ENCODE results near the gene SLC9A8.

- TF ChIP-seq POLR2A (IDR thresholded peaks at IDR 0.05; ENCODE audit: low read depth, low read length) = no peak
- TF ChIP-seq, protein P1, sequence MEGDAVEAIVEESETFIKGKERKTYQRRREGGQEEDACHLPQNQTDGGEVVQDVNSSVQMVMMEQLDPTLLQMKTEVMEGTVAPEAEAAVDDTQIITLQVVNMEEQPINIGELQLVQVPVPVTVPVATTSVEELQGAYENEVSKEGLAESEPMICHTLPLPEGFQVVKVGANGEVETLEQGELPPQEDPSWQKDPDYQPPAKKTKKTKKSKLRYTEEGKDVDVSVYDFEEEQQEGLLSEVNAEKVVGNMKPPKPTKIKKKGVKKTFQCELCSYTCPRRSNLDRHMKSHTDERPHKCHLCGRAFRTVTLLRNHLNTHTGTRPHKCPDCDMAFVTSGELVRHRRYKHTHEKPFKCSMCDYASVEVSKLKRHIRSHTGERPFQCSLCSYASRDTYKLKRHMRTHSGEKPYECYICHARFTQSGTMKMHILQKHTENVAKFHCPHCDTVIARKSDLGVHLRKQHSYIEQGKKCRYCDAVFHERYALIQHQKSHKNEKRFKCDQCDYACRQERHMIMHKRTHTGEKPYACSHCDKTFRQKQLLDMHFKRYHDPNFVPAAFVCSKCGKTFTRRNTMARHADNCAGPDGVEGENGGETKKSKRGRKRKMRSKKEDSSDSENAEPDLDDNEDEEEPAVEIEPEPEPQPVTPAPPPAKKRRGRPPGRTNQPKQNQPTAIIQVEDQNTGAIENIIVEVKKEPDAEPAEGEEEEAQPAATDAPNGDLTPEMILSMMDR (IDR thresholded peaks at IDR 0.05; ENCODE audit: extremely low read depth in 1 of 2, insufficient read depth in 1 of 2, low read depth in 1 of 2, low read length in 2 of 2) = no peak
Measured at GRCh38 chr20:49786196-49786595, 26.4 kb upstream of the SLC9A8 start.

Data from endothelial cell of umbilical vein (primary cell).